HG02763 (cell line): ENCODE data around the gene PTGDR.

Experiments used
- ATAC-seq: cut with Tn5 transposase; IDR thresholded peaks from one replicate; pipeline ENCODE4 v1.9.1; 2021; ENCODE audit warnings: mild to moderate bottlenecking, moderate library complexity; ENCODE audit not compliant: unreplicated experiment

PTGDR gene

DNA sequence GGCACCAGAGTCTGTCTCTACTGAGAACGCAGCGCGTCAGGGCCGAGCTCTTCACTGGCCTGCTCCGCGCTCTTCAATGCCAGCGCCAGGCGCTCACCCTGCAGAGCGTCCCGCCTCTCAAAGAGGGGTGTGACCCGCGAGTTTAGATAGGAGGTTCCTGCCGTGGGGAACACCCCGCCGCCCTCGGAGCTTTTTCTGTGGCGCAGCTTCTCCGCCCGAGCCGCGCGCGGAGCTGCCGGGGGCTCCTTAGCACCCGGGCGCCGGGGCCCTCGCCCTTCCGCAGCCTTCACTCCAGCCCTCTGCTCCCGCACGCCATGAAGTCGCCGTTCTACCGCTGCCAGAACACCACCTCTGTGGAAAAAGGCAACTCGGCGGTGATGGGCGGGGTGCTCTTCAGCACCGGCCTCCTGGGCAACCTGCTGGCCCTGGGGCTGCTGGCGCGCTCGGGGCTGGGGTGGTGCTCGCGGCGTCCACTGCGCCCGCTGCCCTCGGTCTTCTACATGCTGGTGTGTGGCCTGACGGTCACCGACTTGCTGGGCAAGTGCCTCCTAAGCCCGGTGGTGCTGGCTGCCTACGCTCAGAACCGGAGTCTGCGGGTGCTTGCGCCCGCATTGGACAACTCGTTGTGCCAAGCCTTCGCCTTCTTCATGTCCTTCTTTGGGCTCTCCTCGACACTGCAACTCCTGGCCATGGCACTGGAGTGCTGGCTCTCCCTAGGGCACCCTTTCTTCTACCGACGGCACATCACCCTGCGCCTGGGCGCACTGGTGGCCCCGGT, at the start of gene PTGDR:
Gene PTGDR (plus strand): TSS at position 198 of the 778 bp plus-strand sequence. CDS start 117 bp downstream, at position 315.
- no peak for ATAC-seq

GRCh38 chr14:52219488-52220084, 47.9 kb upstream of the PTGDR start:
- ATAC-seq: no peak

DNA sequence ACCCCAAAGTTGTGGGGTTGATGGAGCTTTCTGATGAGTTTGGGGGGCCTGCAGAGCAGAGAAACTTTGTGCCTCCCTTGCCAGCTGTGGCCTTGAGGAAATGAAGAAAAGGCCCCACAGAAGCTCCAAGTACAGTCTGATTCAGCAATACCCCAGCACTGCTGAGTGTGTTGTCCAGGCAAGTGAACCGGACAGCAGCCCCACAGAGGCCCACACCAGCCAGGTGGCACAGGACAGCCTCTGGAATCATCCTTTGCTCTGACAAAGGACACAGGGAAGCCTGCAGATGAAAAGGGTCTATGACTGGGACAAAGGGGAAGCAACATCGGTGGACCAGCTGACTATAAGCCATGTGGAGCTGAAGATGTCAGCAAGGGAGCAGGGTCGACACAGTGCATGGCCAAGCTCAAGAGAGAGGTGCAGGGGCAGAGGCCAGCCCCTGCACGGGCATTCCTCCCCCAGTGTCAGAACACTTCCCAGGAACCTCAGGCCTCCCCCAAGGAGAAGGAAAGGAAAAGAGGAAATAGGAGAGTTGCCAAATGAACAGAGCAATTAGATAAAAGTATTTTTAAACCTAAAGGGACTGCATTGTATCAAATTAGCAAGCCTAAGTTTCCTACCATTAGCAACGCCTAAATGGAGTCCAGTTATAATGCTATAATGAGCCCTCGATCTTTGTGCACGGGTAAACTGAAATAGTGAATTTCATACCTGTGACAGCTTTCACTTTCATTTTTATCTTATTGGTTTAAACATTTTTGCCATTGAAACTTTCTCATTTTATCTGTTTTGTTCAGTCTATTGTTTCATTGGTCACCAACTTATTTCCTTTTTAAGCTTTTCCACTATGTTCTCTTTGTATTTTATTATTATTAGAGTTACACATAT, 46.3 kb upstream of the PTGDR start:
- no peak for ATAC-seq

DNA sequence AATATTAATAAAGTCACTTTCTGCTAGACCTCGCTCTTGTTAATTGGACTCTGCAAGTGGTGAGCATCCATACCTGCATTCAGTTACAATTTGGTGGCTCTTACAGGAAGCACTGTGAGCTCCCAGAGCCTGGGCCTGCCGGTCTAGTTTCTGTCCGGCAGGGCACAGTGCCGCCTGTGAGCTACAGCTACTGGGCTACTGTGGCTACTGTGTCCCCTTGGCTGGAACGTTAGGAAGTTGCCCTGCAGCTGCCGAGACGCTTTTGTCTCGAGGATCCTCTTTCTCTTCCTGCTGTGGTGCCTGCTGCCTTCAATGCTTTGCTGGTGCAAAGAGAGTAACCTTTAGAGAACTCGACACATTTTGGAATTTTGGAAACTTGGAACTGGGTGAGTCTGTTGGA, 44.6 kb upstream of the PTGDR start:
- ATAC-seq: no peak

- ATAC-seq: no peak
Measured at GRCh38 chr14:52227619-52228222, 39.8 kb upstream of the PTGDR start.

DNA sequence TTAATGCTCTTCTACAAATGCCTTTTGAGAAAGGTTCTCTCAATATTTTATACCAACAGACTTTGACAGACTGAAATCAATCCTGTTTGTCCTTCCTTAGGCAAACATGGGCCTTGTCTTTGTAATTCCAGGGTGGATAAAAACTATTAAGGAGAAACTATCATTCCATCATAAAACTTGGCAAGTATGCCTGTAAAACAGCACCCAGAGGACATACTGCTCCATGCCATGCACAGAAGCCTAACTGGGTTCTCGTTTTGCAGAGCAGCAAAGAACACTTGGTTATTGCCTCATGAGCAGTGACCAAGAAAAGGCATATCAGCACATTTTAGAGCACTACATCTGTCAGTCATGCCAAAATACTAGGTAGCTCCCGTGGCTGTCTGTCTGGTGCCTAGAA, 33.8 kb upstream of the PTGDR start:
- ATAC-seq: no peak

- ATAC-seq: no peak
Measured at GRCh38 chr14:52235434-52235833, 32.1 kb upstream of the PTGDR start.

- no peak for ATAC-seq
Measured at GRCh38 chr14:52235866-52236510, 31.5 kb upstream of the PTGDR start.

DNA sequence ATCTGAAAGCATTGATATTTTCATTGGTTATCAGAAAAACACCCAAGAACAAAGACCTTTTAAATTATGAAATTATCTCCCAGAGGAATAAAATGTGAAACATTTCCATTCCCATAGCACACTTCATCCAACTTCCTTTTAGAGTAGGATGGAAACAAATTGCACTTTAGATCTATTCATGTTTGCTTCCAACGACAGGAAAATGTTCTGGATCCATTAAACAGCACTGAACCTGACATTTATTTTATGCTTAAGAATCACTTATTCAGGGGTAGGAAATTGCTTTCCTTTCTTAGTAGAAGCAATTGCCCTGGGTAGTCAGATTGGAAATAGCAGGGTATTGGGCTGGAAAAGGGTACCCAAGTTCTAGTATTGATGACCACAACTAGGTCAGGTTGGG, 28.8 kb upstream of the PTGDR start:
- no peak for ATAC-seq

DNA sequence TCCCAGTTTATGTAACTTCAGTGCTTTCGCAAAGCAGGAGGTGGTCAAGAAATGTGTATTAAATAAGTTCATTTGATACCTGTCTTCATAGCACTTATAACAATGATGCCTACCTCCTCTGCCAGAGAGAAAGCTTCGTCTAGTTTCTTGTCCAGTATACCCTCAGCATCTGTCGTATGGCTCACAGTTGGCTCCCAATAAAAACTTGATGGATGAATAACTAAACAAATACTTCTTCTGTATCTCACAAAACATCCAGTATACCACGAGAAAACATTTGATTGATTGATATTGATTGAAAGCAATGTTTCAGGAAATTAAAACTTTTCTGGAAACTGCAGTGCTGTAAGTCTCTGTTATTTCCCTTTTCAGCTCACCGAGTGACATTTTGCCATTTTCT, 26.9 kb upstream of the PTGDR start:
- no peak for ATAC-seq

GRCh38 chr14:52241087-52241793, 26.3 kb upstream of the PTGDR start:
- no peak for ATAC-seq

- peak; percentile 78 for ATAC-seq
Measured at GRCh38 chr14:52244328-52244727, 23.2 kb upstream of the PTGDR start.

- no peak for ATAC-seq
Measured at GRCh38 chr14:52244997-52245396, 22.5 kb upstream of the PTGDR start.

DNA sequence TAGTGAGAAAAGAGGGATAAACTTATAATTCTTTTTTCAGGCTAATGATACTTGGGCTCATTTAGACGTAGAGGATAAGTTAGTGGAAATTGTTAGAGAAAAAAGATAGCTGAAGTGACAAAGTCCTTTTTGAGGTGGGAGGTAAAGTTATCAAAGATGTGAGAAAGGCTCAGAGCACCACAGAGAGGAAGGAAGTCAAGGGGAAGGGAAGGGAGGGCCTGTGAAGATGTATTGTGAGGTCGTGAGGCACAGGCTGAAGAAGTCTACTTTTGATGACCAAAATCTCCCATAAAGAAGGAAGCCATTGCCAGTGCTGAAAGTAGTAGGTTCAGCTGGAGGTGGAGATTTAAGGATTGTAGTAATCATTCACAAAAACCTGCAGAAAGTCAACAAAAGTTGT, 19.4 kb upstream of the PTGDR start:
- no peak for ATAC-seq

GRCh38 chr14:52251724-52252123, 15.8 kb upstream of the PTGDR start:
- ATAC-seq: no peak

DNA sequence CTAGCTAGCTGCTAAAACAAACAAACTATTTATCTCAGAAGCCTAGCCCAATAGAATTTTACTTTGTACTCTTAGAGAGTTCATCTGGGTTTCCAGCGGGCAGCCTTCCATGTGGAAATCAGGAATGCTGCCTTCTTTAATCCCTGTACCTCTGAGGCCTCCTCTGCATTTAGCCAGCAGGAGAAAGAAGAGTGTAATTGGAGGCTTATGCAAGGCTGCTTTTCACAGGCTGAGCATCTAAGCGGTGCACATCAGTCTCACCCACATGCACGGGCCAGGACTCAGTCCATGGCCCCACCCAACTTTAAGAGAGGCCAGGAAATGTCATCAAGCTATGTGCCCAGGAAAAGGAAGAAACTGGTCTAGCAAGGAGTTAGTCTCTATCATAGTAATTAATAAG, 14.0 kb upstream of the PTGDR start:
- no peak for ATAC-seq

GRCh38 chr14:52254086-52254485, 13.4 kb upstream of the PTGDR start:
- no peak for ATAC-seq

DNA sequence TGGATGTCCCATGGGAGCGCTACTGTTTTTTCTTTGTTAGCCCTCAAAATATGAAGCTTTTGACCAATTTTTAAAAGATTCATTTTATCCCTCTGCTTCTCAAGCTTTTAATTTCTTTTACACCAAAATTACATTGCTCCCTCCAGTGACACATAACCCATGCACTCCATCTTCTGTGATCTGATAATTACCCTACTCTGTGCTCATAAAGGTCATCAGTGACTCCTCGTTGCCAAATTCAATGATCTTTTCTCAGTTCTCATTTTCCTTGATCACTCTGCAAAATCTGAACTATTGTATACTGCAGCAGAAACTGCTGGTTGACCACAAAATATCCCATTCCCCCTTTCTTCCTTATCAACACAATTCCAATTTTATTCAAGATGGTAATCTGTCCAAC, 8.7 kb upstream of the PTGDR start:
- ATAC-seq: no peak

GRCh38 chr14:52259434-52259833, 8.1 kb upstream of the PTGDR start:
- ATAC-seq: no peak

GRCh38 chr14:52262600-52262999, 4.9 kb upstream of the PTGDR start:
- ATAC-seq: no peak
